Measurements from ENCODE around the gene RIMKLB.

Gene RIMKLB, protein sequence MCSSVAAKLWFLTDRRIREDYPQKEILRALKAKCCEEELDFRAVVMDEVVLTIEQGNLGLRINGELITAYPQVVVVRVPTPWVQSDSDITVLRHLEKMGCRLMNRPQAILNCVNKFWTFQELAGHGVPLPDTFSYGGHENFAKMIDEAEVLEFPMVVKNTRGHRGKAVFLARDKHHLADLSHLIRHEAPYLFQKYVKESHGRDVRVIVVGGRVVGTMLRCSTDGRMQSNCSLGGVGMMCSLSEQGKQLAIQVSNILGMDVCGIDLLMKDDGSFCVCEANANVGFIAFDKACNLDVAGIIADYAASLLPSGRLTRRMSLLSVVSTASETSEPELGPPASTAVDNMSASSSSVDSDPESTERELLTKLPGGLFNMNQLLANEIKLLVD

DNA sequence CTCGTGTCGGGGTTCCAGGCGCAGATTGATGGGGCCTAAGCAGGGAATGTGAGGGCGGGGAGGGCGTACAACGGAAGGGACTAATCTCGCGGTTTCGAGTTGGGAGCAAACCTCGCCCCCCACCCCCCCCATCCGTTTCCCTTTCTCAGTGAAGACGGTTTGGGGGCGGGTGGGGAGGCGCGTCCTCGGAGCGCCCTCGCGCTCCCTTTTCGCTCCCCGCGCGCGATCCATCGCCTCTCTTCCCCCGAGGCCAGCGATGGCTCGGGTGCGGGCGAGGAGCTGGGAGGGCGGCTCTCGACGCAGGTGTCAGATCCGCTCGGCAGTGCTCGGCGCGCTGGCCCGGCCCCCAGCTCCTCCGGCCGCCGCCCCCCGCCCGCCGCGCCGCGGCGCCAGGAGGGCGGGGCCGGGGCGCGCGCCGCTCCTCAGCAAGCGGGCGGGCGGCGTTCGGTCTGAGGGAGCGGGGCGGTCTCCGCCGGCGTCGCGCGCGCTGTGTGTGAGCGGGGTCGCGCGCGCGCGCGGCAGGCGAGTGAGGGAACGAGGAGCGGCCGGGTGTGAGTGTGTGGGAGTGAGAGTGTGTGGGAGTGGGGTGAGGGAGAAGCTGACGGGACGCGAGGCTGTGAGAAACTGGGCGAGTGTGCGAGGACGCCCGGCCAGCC, at the start of gene RIMKLB:
RIMKLB (plus strand) TSS at position 516 of the 656 bp plus-strand sequence. CDS start 15,876 bp downstream, outside the sequence.
- DNase-seq = peak; percentile 32 to 39

DNA sequence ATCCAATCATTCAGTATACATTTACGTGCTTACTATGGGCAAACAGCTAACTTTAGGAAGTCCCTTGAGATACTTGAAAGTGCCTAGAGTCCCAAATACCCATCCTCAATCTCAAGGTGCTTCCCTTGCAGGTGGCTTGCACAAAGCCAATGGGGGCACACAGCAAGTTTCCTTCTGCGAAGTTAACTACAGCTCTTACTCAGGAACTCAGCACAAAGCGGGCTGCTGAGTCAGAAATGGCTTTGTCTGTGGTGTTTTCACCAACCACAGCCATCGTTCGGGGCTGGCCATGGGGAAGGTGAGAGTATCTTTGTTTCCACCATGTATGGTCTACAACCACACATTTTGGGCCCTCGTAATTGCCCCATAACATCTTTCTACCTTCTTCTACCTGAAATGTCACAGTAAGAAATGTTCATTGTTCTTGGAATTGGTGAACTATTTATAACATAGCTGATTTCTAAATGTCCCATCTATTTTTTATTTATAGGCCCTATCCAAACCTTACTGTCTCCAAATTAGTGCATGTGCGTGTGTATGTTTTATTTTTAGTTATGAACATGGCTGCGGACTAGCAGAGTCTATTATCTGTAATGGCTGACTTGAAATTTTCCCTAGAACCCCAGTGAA, 49.1 kb upstream of the RIMKLB start:
- no peak for DNase-seq

DNA sequence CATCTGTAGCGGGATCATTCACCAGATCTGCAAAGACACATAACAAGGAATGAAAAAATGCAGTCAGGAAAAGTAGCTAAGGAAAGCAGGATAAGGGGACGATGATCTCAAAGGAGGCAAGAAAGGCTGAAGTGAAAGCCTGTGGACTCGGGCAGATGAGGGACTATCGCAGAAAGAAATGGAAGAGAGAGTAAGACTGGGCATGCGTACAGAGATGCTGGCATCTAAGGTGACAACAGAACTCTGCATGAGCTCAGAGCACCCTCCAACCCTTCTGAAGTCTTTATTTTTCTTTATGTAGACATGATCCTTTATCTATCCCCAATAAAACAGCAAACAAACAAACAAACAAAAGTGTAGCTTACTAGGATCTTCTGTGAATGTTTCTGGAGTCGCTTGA, 42.4 kb upstream of the RIMKLB start:
- no peak for DNase-seq

DNA sequence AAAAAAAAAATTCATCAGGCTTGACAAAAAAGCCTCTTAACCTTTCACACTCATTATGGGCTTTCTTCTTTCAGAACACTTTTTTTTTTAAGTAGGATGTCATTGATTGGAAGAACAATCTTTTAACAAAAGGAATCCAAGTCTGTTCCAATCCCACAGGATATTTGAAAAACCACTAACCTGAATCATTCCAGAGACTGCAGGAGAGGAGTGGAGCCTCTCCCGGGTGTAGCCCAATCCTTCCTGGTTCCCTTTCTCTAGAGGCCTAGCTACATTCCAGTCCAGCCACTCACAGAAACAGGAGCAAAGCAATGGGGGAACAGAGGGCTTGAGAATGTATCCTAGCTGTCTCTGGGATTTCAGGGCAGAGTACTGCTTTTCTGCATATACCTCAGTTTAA, 39.4 kb upstream of the RIMKLB start:
- DNase-seq = no peak

DNA sequence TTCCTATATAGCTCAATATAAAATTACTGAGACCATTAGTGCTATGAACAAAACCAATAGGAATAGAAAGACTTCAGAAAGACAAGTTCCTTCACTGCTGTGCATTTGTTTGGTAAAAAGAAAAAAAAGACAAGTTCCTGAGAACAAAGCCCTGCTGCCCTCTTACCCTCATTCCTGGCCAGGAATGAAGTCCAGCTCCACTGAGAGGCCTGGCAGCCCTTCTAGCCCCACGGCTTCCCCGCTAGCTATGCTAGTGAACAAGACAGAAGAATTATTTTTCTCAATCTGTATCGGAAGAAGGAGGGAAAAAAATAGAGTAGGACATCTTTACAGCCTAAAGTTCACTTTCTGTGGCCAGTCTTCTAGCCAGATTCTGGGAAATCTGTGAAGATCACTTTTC, 36.8 kb upstream of the RIMKLB start:
- no peak for DNase-seq

DNA sequence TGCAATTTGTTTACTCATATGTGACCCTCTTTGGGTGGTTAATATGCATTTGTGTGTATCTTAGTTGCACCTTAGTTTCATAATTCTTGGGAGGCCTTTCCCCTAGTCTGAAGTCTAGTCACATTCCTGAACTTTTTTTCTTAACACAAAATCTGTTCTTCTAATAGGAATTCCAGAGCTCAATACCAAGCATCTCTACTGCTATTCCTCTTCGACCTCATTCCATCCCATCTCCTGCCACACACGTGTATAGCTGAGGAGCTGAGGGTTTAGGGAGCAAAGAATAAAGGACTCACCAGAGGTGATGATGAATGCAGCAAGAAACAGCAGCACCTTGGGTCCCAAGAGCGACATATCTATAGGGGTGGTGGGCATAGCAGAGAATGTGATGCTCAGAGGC, 36.0 kb upstream of the RIMKLB start:
- no peak for DNase-seq

DNA sequence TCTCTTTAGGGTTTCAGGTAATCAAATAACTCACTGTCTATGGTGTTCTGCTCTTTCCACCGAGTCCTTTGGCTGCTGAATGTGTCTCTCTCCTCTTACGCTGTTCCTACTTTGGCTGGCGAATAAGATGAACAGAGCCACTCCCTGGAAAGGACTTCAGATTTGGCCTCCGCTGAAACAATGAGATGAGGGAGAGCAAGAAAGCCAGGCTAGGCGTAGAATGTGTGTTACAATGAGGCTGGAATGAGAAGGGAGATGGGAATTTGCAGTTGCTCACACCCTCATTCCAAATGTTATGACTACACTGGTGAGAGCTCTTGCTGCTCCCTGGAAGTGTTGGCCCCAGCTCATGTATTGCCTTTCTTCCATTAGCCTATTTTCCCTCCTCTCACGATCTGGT, 35.2 kb upstream of the RIMKLB start, which contains the start of gene MFAP5:
MFAP5 (minus strand) TSS at position 234 of the 400 bp plus-strand sequence. CDS start 722 bp downstream, outside the sequence.
- no peak for DNase-seq

DNA sequence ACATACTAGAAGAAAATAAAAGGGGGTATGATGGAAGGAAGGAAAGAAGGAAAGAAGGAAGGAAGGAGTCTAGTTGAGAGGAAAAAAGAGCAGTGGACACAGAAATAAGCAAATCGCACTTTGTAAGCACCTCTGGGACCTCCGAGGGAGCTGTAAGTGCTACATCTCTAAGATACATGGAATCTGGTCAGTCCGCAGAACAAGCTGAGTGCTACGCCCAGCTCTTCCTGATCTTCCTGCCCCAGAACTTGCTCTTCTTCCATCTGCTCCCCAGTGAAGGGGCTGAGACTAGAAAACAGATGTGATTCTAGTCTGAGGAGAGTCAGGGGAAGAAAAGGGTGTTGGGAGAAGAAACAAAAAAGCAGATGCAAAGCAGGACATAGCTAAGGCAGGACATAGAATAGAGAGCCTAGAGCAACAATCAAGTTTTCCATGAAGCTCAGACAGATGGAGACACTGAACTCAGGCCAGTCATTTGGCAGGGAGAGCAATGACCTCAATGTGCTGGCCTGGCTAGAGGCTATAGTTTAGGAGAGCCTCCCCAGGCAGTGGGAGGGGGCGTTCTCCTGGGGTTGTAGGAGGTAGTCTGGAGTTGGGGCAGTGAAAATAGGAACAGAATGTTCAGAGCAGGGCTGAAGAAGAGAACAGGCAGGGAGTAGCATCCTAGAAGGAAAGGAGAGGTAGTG, 33.4 kb upstream of the RIMKLB start:
- no peak for DNase-seq

DNA sequence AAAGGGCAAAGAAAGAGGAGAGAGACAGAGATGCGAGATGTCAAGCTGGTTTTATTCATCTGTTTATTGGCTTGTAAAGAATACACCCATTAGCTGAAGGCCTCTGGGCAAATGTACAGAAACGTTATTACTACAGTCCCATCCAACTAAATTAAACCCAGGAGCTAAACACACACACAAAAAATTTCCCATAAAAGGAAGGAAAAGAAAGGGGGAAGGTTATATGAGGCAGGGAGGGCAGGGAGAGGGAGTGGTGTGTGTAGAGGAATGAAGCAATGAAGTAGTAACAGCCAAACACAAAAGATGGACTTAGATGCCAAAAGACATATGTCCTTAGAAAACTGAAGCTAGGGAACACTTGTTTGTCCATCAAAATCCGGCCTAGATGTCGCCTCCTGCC, 32.0 kb upstream of the RIMKLB start:
- no peak for DNase-seq

DNA sequence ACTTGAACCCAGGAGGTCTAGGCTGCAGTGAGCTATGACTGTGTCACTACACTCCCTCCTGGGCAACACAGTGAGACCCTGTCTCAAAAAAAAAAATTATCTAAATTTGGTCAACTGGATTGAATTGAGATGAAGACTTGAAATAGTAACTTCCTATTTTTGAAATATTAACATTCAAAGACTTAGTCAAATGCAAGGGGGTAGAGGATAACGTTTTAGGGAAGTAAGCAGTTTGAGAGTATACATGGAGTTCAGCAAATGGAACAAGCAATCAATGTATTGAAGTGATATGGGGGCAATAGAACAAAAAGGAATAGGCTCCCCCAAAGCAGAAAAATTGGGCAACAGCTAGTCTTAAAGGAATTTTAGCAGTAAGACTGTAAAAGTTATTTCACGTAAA, 30.5 kb upstream of the RIMKLB start:
- DNase-seq = peak; percentile 53 to 56

DNA sequence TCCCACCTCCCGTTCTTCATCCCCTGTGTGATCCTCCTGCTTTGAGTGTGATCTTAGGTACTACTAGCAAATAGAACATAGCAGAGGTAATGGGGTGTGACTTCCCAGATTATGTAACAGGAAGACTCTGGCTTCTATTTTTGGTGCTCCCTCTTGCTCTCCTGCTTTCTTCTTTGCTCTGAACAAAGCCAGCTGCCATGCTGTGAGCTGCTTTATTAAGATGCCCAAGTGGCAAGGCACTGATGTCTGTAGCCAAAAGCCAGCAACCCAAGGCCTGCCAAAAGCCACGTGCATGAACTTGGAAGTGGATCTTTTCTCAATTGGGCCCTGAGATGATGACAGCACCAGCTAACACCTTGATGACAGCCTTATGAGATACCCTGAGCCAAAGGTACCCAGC, 29.4 kb upstream of the RIMKLB start:
- DNase-seq = no peak

DNA sequence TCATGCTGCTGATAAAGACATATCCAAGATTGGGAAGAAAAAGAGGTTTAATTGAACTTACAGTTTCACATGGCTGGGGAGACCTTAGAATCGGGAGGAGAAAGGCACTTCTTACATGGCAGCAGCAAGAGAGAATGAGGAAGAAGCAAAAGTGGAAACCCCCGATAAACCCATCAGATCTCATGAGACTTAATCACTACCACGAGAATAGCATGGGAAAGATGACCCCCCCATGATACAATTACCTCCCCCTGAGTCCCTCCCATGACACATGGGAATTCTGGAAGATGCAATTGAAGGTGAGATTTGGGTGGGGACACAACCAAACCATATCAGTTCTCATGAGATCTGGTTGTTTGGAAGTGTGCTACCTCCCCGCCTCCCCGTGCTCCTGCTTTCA, 25.4 kb upstream of the RIMKLB start:
- DNase-seq = no peak

DNA sequence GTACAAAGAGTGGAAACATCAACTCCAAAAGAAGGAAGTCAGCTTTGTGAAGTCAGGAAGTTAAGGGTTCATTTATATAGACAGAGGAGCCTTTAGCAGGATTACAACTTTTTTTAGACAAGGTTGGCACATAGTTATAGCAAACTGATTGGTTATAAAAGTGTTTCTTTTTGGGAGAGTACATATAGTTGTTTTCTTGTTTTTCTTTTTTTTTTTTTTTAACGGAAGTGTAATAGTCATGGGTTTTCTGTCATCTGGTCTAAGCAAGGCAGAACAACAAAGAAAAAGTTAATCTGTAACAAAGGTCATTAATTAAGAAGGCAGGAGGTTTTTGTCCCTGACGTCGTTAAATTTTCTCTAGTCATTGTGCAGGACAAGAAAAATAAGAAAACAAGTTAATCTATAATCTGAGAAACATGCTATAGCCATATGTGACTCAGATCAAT, 22.2 kb upstream of the RIMKLB start:
- peak; percentile 13 to 29 for DNase-seq

DNA sequence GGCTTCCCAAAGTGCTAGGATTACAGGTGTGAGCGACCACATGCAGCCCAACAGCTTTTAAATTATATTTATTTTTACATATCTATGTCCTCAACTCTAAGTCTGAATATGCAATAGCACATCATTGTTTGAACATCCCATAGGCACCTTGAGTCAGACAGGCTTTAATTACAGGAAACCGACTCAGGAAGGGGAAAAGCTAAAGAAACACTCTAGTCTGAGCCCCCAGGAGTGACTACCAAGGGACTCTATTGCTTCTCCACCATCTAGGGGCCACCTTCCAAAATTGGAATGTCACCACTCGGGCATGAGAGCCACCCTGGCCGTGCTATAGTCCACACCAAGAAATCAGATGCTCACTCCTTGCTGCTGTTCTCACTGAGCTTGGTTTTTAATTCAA, 21.1 kb upstream of the RIMKLB start:
- DNase-seq = no peak

DNA sequence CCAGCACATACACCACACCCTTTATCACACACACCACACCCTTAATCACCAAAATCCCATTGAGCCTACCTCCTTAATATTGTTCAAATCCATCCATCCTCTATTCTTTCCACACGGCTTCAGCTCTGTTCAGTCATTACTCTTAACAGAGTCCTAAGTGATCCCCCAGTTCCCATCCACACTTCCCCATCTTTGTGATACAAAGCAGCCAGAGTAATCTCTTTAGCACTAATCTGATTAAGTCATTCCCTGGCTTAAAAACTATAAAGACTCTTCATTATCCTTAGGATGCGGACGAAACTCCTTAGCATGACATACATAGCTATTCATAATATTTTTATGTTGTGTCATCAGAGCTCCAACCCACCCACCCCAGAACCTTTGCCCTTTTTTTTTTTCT, 20.4 kb upstream of the RIMKLB start:
- DNase-seq = no peak

DNA sequence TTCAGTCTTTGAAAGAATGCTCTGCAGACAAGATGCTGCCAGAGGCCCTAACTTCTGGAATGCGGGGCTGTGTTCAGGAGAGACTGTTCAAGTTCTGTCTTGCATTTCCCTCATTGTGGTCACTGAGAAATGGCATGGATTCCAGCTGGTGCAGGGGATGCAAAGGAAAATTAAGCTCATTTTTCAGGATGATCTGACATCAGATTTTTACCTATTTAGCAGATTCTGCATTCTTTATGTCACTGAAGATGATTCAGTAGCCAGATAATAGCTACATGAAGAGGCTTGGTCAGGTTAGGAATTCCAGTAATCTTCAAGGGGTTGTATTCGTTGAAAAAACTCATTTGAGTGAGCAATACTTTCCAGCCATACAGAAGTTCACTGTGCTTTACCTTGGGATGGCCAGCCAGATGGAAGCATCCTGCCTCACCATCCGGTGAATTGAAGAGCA, 19.1 kb upstream of the RIMKLB start:
- DNase-seq = no peak

DNA sequence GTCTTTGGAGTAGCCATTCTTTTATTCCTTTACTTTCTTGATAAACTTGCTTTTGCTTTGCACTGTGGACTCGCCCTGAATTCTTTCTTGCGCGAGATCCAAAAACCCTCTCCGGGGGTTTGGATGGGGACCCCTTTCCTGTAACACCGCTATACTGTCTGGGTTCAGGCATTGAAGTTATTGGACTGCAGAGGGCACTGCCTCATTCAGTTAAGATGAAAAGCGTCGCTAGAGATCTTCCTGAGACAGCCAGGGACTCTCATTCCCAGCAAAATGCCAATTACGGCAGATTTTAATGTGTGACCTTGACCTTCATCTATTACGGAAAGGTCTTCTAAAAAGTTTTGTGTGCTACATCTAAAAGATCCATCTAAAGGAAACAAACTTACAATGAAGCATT, 17.3 kb upstream of the RIMKLB start:
- DNase-seq = no peak

DNA sequence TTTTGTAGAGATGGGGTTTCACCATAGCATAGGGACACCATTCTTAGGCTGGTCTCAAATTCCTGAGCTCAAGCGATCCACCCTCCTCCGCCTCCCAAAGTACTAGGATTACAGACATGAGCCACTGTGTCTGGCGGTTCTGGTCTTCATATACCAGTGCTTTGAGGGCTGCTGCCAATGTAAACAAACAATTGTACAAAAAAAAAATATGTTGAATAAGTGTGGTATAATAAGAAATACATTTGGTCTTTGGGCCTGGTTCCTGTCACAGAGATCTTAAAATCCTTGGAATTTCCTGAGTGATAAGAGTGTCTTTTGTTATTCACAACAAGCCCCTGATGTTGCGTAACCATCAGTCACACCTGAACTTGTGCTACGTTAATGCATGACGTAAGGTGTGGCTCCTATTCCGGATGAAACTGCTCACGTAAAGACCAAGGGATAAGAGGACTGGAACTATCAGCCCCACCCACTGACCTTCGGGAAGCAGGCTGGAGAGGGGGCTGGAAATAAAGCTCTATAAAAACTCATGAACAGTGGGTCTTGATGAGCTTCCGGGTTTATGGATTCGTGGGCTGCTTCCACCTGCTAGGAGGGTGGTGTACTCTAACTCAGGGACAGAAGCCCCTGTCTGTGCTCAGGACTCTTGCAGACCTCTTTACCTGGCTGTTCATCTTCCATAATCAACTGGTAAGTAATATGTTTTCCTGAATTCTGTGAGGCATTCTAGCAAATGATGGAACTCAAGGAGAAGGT, 16.5 kb upstream of the RIMKLB start:
- no peak for DNase-seq

DNA sequence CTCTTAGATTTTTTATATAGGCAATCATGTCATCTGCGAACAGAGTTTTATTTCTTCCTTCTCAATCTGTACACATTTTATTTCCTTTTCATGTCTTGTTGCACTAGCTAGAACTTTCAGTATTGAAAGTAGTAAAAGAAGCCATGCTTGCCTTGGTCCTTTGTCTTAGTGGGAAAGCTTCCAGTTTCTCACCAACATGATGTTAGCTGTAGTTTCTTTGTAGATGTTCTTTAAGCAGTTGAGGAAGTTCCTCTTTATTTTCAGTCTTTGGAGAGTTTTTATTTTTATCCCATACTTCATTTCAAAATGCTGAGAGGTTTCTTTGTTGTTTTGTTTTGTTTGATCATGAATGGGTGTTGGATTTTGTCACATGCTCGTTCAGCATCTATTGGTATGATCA, 12.7 kb upstream of the RIMKLB start:
- peak; percentile 16 to 19 for DNase-seq

DNA sequence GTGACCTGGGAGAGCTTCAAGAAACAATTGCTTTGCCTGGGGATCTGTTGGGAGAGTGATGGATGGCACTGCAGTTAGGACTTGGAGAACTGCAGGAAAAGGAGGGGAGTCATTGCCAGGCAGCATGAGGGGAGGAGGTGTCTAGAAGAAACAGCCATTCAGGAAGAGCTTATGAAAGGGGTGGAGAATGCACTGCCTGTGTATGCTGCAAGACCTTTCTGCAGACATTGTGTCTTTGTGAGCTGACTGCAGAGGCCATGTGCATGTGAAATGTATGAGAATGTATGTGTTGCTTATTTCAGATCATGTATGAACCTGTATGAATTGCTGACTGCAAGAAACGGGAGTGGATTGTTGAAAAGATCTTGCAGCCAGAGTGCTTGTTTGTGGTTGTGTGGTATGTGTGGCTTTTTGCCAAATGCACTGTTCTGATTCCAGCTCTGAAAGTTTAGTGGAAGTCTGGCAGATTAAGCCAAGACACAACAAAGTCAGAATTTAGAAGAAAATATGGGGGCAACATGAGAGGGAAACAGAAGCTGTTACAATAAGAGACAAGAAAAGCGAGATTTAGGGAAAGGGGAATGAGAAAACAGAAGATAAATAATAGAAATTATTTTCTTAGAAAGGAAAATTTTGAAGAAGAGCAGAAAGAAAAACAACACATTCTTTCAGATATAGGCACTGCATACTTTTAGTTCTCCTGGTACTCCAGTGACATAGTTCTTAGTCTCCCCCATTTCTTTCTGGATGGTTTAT, 9.8 kb upstream of the RIMKLB start:
- peak; percentile 59 to 80 for DNase-seq

DNA sequence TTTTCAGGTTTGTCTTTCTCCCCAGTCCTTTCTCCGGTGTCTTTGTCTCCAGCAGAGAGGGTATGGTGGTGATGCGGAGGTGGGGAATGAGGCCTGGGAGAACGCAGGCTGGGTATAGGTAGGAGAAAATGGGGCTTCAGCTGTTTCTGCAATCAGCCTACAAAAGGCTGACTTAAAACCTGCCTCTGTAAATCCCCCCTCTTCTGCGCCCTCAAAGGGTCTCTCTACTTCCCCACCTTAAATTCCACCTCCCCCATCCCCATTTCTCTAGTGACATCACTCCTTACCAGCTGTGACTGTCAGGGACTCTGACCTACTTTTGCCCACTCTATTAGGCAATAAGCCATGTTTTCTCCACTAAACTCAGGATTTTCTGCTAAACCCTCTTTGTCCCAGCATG, 8.1 kb upstream of the RIMKLB start:
- DNase-seq = no peak

DNA sequence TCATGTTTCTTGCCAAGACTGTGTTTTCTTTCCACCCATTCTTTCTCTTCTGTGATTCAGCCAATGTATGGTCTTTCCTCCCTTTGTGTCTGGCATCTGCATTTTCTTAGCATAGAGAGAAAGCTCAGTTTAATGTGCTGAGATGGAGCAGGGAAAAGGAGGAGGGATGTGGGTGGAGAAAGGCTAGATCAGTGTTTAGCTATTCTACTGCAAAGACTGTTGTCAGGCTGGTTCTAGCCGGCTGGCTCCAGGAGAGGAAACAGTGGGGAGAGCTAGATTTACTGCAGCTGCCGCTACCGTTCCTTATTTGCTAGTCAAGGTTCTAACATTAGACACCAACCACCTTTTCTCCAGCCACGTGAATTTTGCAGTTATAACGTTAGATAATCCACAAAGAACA, 5.2 kb upstream of the RIMKLB start:
- DNase-seq = peak; percentile 26 to 43

Measured in Kasumi-1 (cell line).